NCI-H345 treated with DMSO at 0.1 percent for 48 hours (cell line): ENCODE data around the gene SGIP1.

Source experiments
- DNase-seq: peaks from one replicate; lab custom pipeline; 2025; ENCODE audit not compliant: unreplicated experiment; lab: John Stamatoyannopoulos, UW

The SGIP1 gene

DNA sequence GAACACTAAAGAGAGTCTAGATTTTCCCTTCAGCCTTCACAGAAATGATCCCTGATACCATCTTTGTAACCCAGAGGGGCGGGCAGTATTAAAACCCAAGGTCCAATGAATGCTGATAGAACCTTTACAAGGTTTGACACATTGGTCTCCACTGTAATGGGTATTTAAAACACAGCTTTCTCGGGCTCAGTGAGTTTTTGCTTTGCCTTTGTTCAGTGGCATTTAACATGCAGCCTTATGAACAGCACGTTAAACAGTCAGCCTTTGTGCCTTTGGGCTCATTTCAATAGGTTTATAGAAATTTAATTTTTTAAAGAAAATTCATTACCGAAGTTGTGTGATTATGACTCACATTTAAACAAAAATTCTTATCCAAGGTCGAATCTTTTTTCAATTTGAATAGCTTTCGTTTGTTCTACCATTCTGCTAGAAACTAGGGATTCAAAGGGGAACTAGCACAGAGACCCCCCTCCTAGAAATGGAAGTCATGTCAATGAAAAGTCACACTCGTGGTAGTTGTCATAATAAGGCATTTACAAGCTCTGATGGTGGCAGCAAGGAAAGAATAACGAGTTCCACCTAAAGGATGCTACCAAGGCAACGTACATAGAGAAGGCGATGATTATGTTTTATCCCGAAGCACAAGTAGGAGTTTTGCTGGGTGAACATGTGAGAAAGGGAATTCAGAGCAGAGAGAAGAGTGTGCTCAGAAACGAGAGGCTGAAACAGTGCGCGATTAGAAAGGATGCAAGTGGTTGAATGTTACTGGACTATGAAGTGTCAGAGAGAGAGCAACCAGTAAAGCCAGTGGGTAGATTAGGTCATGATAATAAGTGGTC lies 66.2 kb downstream of the SGIP1 start:
- no peak for DNase-seq

DNA sequence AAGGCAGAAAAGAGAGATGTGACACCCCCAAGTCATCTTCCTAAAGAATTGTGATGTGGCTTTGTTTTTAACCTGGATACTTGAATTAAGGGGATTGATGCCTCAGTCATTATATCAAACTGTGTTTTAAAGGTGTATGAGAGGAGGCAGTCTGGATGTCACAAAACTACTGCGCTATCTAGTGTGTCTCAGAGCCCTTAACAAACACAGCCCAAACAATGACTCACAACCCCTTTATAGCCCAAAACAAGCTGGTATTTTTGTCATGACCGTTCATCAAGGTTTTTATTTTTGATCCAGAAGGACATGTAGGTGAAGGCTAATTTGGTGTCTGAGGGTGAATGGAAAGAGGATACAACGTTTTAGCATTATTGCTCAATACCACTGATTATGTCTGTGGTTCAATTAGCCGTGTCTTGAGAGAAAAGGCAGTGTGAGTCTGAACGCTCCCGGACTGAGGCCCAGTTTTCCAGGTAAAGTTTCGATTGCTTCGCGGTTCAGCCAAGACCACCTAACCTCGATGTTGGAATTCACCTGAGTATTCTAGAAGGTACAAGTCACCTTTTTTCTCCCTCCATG lies 71.6 kb downstream of the SGIP1 start:
- no peak for DNase-seq

DNA sequence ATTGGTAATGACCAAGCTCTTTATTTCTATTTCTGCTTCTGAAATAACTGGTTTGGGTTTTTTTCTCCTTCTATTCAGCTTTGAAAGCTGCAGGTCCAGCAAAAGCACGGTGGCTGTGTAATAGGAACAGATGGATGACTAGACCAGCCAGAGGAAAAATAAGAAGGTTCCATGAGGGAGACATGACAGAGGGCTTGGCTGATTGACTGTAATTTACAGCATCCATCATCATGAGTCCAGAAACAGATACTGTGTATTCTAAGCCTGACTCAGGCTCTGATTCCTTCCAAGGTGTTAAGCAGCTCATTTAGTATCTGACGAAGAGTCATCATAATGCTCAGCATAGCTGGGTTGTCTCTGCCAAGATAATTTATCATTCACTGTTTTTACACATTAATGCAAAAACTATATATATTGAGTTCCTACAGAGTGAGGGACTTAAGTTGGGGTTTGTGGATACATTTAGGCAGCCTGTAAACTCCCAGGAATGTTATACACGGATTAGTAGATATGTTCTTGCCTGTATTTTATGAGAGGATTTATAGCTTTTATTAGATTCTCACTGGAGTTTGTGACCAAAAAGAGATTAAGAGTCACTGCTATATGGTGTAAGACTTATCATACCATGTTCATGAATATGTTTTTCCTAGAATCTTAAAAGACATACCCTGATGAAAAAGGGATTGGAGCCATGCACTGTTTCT lies 72.6 kb downstream of the SGIP1 start:
- DNase-seq = no peak

DNA sequence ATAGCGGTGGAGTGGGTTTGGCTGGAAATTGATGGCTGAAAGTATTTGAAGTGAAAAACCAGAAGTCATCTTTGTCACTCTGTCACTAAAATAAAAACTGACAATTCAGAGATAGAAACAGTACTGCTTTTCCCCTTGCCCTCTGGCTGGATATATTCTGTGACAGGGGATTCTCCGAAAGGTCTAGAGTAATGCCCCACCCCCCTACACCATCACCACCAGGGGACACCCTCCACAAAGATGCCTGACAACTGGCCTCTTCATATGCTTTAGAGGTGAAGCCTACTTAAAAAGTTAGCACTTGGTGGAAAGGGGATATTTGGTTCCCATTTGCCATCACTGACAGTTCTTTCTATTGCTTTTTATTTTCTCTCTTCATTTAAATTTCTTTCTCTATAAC lies 73.5 kb downstream of the SGIP1 start:
- no peak for DNase-seq

GRCh38 chr1:66613187-66613586 lies 79.2 kb downstream of the SGIP1 start:
- DNase-seq = no peak

- DNase-seq = no peak
Measured at GRCh38 chr1:66617362-66618184, 83.6 kb downstream of the SGIP1 start.

DNA sequence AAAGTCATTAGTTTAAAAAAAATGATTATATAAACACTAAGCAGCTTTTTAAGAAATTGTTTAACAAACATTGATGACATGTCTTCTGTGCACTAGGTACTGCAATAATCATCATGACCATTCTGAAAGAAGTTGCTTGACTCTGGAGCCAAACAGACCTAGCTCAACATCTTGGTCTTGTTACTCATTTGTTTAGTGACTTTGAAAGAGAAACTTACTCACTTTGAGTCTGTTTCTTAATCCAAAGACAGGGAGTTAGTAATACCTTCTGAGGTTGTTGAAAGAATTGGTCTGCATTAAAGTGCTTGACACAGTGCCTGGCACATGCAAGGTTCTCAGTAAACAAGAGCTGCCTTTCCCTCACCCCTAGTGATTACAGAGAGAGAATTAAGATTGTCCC lies 84.4 kb downstream of the SGIP1 start:
- no peak for DNase-seq

GRCh38 chr1:66623812-66624211 lies 89.9 kb downstream of the SGIP1 start:
- DNase-seq = no peak

DNA sequence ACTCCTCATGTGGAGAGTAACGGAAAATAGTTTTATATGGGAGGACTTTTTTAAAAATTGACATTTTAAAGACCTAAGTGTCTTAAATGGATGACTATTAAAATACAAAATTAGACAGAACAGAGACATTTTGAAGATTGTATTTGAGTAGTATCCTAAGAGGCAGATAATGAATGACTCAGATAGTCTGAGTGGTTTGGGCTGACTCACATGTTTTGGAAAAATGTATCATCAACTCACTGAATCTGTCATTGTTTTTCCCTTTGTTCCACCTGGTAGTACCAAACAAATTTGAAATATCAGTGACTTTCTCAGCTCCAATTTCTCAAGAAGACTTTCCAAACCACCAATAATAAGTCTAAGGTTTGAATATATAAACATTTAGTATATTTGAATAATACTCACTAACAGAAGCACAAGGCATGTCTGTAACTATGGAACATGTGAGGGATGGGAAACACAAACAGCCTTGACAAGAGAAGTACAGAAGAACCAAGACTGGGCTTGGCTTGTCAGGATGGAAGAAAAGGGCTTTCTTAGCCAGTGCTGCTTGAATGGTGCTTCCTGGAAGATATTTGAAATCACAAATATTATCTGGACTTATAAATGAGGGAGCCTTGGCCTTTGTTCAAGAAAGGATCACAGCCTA lies 90.6 kb downstream of the SGIP1 start:
- no peak for DNase-seq

DNA sequence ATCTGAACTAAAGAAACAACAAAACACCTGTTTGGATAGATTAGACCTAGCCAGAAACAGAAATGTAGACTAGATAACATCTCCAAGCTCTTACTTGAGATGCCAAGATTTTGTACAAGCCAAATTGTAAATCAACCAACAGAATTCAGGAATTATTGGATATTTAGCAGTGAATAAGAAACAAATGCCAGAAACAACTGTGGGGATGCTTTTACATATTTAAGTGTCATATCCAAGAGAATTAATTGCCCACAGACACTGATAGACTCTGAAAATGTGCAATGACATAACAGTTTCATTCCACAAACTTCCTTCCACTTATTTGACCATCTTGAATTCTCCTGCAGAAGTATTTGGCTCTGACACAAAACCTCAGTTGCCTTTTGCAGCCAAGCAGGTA lies 92.3 kb downstream of the SGIP1 start:
- no peak for DNase-seq

DNA sequence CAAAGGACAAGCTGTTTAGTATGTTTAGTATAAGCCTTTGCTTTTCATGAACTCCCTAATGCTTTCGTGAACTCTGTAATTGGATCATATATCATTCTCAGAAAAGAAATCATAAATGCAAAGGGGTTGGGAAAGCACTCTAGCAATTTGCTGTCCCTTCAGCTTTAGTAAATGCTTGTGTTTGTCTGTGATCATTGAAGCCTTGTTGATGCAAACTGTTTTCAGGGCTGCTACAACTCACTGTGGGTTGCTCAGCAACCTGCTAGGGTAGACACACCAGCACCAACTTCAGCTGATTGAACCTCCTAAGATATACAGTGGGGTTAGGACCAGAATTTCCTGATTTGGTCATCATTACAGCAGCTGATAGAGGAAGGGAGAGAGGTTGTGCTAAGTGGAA lies 95.0 kb downstream of the SGIP1 start:
- DNase-seq = no peak

- no peak for DNase-seq
Measured at GRCh38 chr1:66633159-66633558, 99.2 kb downstream of the SGIP1 start.

- no peak for DNase-seq
Measured at GRCh38 chr1:66637146-66637545, 103.2 kb downstream of the SGIP1 start.

DNA sequence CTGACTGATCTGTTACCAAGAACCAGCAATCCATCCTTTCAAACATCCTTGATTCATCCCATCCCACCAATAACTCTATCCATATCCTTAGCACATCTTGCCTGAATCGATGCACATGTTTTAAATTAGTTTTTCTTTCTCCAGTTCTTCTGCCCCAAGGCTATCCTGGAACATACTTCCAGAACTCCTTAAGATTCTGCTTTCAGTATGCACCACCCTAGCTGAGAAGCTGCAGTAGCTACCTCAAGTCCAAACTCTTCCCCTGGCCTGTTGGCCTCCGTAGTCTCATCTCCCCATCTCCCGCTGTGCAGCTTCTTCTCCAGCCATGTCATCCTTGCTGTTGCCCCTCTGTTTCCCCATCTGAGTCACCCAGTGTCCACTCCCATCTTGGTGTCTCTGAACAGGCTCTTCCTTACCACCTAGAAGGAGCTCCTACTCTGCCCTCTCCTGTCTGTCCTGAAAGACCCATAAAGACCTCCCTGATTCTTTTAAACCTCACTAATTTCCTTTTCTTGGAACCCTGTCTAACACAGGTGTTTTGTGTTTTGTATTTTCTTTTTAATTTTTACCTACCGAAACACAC lies 108.0 kb downstream of the SGIP1 start:
- no peak for DNase-seq

GRCh38 chr1:66642992-66643391 lies 109.0 kb downstream of the SGIP1 start:
- DNase-seq = no peak

DNA sequence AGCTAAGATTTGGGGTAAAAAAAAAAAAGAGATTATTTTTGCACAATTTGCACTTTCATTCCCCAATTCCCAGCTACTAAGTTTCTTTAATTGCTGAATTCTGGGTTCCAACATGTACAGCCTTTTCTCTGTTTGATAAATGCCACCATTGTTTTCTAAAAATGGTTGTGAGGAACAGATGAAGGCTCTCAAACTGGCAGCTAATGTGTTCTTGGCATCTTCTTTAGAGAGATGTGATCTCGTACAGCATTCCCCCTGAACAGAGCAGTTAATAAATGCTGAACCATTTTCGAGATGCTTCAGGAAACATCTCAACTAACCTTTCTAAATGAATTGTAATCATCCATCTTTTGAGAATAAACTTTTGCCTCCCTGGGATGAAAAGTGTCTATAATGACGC lies 110.4 kb downstream of the SGIP1 start:
- DNase-seq = no peak

- DNase-seq = no peak
Measured at GRCh38 chr1:66648901-66649595, 115.1 kb downstream of the SGIP1 start.

- DNase-seq = no peak
Measured at GRCh38 chr1:66652556-66652955, 118.6 kb downstream of the SGIP1 start.

- no peak for DNase-seq
Measured at GRCh38 chr1:66654643-66655042, 120.7 kb downstream of the SGIP1 start.

DNA sequence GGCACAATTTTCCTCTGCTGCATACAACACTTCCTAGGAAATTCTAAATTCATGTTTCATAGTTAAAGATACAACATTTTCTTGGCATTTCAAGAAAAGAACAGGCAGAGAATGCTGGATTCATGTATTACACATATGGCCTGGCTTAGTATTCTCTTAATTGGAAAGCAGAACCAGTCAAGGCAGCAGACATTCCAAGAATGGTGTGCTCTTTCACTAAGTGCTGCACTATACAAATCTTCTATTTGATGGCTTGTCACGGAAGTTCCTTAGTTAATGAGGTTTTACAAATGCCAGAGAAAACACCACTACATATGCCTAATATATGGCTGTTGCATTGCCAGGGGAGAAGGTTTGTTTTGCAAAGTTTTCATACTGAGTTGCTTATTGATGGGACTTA lies 137.5 kb downstream of the SGIP1 start:
- no peak for DNase-seq
